GM12878 (cell line): Measurements from ENCODE around the gene CHCHD6. TPM values are rescaled to one million over a fixed set of nuclear protein-coding genes. Genes with fewer than 3 reads are reported as not detected.

ENCODE experiments used
- ATAC-seq: fragments of 200-7000 bp; cut with Tn5 transposase; 3 replicates; pipeline ENCODE4 v1.9.1; 2020; ENCODE audit warnings: mild to moderate bottlenecking, moderate library complexity
- BruUV-seq: library from RNA; stranded (reverse); fragments of 400-500 nt; replicated peaks from 2 replicates; lab custom pipeline; 2021; lab: Mats Ljungman, UMichigan
- CTCF ChIA-PET: fragments of 300-600 bp; sonication (Branson Sonifier 250); formaldehyde crosslinking; extraction: SDS; loops from one replicate; lab custom pipeline; 2021; ENCODE audit warnings: inconsistent platforms; lab: Yijun Ruan, JAX
- POLR2A ChIA-PET: fragments of 350-600 bp; formaldehyde crosslinking; extraction: SDS; loops from one replicate; lab custom pipeline; 2021; ENCODE audit warnings: inconsistent platforms; lab: Charles Lee
- RAD21 ChIA-PET: fragments of 300-600 bp; sonication (Branson Sonifier 250); formaldehyde crosslinking; loops from one replicate; lab custom pipeline; 2023; ENCODE audit warnings: antibody characterized with exemption; ENCODE audit not compliant: unreplicated experiment; lab: Charles Lee
- SMC1A ChIA-PET: fragments of 300-600 bp; sonication (Branson Sonifier 250); formaldehyde crosslinking; loops from one replicate; lab custom pipeline; 2023; ENCODE audit not compliant: unreplicated experiment, uncharacterized antibody; lab: Charles Lee
- DNase-seq: peaks from one replicate; pipeline ENCODE4 v3.0.0-alpha.2; 2011; ENCODE audit warnings: low read depth, low spot score
- FAIRE-seq: peaks from 3 replicates; lab custom pipeline; 2011; peaks lifted over from hg19 to GRCh38; lab: Jason Lieb, UNC
- H2AFZ ChIP-seq: 2 replicates; pipeline ENCODE4 v1.6.0; 2011; ENCODE audit warnings: low read depth, low read length, control low read depth; ENCODE audit not compliant: control insufficient read depth
- H3K27ac ChIP-seq: 2 replicates; pipeline ENCODE4 v1.5.1; 2011; ENCODE audit warnings: control low read depth; ENCODE audit not compliant: control insufficient read depth, insufficient read depth
- H3K27me3 ChIP-seq, 2 experiments: replicated peaks in 1 of 2; 2 replicates each; pipeline versions ENCODE4 v1.6.0 to v1.6.1; 2011; ENCODE audit warnings: low read length in 1 of 2; ENCODE audit not compliant: control insufficient read depth in 2 of 2, insufficient read depth in 2 of 2
- H3K36me3 ChIP-seq, 2 experiments: 2 replicates each; pipeline ENCODE4 v1.5.1; 2011; ENCODE audit warnings: low read length in 1 of 2; ENCODE audit not compliant: control insufficient read depth in 2 of 2, insufficient read depth in 2 of 2
- H3K4me1 ChIP-seq: 2 replicates; pipeline ENCODE4 v1.6.1; 2011; ENCODE audit warnings: mild to moderate bottlenecking, low read length, moderate library complexity, mixed read lengths; ENCODE audit not compliant: control insufficient read depth, insufficient read depth
- H3K4me2 ChIP-seq: 2 replicates; pipeline ENCODE4 v1.6.0; 2011; ENCODE audit warnings: control low read depth; ENCODE audit not compliant: control insufficient read depth, insufficient read depth
- H3K4me3 ChIP-seq: fragments of 200-600 bp; sonication (generic); 2 replicates; pipeline ENCODE4 v1.5.1; 2016
- H3K79me2 ChIP-seq: 2 replicates; pipeline ENCODE4 v1.6.0; 2011; ENCODE audit warnings: low read length; ENCODE audit not compliant: control insufficient read depth, insufficient read depth
- H3K9ac ChIP-seq: 2 replicates; pipeline ENCODE4 v1.8.0; 2011; ENCODE audit warnings: low read length, control low read depth, mixed read lengths; ENCODE audit not compliant: control insufficient read depth, insufficient read depth
- H3K9me3 ChIP-seq: replicated peaks from 3 replicates; pipeline ENCODE4 v1.5.1; 2011; ENCODE audit warnings: mild to moderate bottlenecking, low read length; ENCODE audit not compliant: control insufficient read depth, insufficient read depth
- H4K20me1 ChIP-seq: 2 replicates; pipeline ENCODE4 v1.6.0; 2011; ENCODE audit not compliant: control insufficient read depth, insufficient read depth
- BMI1 ChIP-seq: fragments of 450-650 bp; IDR thresholded peaks from 2 replicates; pipeline ENCODE4 v1.6.1; 2016; ENCODE audit warnings: mild to moderate bottlenecking, moderate library complexity, borderline replicate concordance
- CHD4 ChIP-seq: fragments of 200-600 bp; sonication (generic); IDR thresholded peaks from 2 replicates; pipeline ENCODE4 v1.6.1; 2016; ENCODE audit warnings: mild to moderate bottlenecking
- EZH2 ChIP-seq: IDR thresholded peaks from 2 replicates; pipeline ENCODE4 v1.6.1; 2012; ENCODE audit warnings: low read depth, mild to moderate bottlenecking, control low read depth, inconsistent platforms, low read length, borderline replicate concordance; ENCODE audit not compliant: control insufficient read depth
- KDM1A ChIP-seq: fragments of 200-600 bp; sonication (generic); IDR thresholded peaks from 2 replicates; pipeline ENCODE4 v1.6.1; 2016; ENCODE audit warnings: borderline replicate concordance
- NR2C1 ChIP-seq: fragments of 450-650 bp; IDR thresholded peaks from 2 replicates; pipeline ENCODE4 v1.6.1; 2017; ENCODE audit warnings: antibody characterized with exemption, mild to moderate bottlenecking, moderate library complexity
- POLR2A ChIP-seq: IDR thresholded peaks from 2 replicates; pipeline ENCODE4 v1.6.1; 2011; ENCODE audit warnings: low read depth, mild to moderate bottlenecking, low read length
- TCF12 ChIP-seq: IDR thresholded peaks from 2 replicates; pipeline ENCODE4 v1.6.1; 2011; ENCODE audit warnings: low read depth, mild to moderate bottlenecking, low read length
- YBX1 ChIP-seq: fragments of 450-650 bp; IDR thresholded peaks from 2 replicates; pipeline ENCODE4 v1.6.1; 2016; ENCODE audit warnings: antibody characterized with exemption
- WGBS: methylation state at CpG from one replicate; pipeline ENCODE4 v1.1.6; 2016; ENCODE audit warnings: low lambda C conversion rate; ENCODE audit not compliant: insufficient replicate concordance, insufficient coverage; ENCODE audit errors: missing lambda C conversion rate; 5-methylcytosine and 5-hydroxymethylcytosine counted together
- in situ Hi-C: fragments of 300-500 bp; cut with MboI; formaldehyde crosslinking; loops from 9 replicates; pipeline ENCODE4 v1.14.3; 2018; ENCODE audit warnings: mixed read lengths
- intact Hi-C: fragments of 100-400 bp; cut with micrococcal nuclease; formaldehyde crosslinking; loops from one replicate; pipeline ENCODE4 v1.14.2; 2022; ENCODE audit not compliant: unreplicated experiment
- polyA plus RNA-seq, 11 experiments: library from polyadenylated mRNA; depleted of rRNA in 4 of 11; unstranded in 6 of 11; stranded (reverse) in 5 of 11; fragments of >200 nt; fragmentation: Nextera tagmentation in 4 of 11; fragmentation: Illumina TruSeq in 1 of 11; extraction: Ambion mirVana in 4 of 11; extraction: Trizol in 1 of 11; gene quantifications; 1 replicate in 1 of 11; 2 replicates in 10 of 11; pipeline versions ENCODE4 v1.2.1 to v1.2.3, GENCODE V29; 2011 to 2016; ENCODE audit warnings: inconsistent platforms in 2 of 11, missing spikeins in 2 of 11, low read depth in 1 of 11
- total RNA-seq, 4 experiments: library from RNA; depleted of rRNA in 3 of 4; stranded (reverse); fragments of >200 nt in 3 of 4; fragmentation: Illumina TruSeq in 1 of 4; extraction: Trizol in 1 of 4; gene quantifications; 2 replicates each; pipeline versions ENCODE4 v1.2.1 to v1.2.3, GENCODE V29; 2013 to 2021
- TF ChIP-seq, protein P1 (sequence below): fragments of 450-650 bp; IDR thresholded peaks from 2 replicates; pipeline ENCODE4 v1.6.1; 2017; ENCODE audit warnings: antibody characterized with exemption, mild to moderate bottlenecking, moderate library complexity

Gene CHCHD6
- total and polyA plus RNA-seq, 10 of the 15 experiments (the other 5 are each of a cell fraction or from before 2014, with no cell fraction given): 2.7 to 16.7 (median 12.3) TPM

GRCh38 chr3:126715432-126715831, 11.4 kb downstream of the CHCHD6 start:
- 24% methylated on average over 1 of the region's 1 CpG for WGBS
- no peak for FAIRE-seq
- in situ Hi-C loops (no loop called here), intact Hi-C loops (no loop called here)
- no TSS peak for BruUV-seq
- no peak overlapping the region for H2AFZ ChIP-seq
- POLR2A ChIA-PET: no interaction called here
- TF ChIP-seq YBX1 (no peak), BMI1 (no peak), CHD4 (no peak), TCF12 (no peak), NR2C1 (no peak), POLR2A (no peak), EZH2 (no peak), KDM1A (no peak)
- TF ChIP-seq, protein P1, sequence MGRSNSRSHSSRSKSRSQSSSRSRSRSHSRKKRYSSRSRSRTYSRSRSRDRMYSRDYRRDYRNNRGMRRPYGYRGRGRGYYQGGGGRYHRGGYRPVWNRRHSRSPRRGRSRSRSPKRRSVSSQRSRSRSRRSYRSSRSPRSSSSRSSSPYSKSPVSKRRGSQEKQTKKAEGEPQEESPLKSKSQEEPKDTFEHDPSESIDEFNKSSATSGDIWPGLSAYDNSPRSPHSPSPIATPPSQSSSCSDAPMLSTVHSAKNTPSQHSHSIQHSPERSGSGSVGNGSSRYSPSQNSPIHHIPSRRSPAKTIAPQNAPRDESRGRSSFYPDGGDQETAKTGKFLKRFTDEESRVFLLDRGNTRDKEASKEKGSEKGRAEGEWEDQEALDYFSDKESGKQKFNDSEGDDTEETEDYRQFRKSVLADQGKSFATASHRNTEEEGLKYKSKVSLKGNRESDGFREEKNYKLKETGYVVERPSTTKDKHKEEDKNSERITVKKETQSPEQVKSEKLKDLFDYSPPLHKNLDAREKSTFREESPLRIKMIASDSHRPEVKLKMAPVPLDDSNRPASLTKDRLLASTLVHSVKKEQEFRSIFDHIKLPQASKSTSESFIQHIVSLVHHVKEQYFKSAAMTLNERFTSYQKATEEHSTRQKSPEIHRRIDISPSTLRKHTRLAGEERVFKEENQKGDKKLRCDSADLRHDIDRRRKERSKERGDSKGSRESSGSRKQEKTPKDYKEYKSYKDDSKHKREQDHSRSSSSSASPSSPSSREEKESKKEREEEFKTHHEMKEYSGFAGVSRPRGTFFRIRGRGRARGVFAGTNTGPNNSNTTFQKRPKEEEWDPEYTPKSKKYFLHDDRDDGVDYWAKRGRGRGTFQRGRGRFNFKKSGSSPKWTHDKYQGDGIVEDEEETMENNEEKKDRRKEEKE: no peak
- TF ChIP-seq, all 136 proteins: peak for 0
- no peak overlapping the region for H3K4me3 ChIP-seq
- peaks cover 5% of the 10 kb centered on the region for H4K20me1 ChIP-seq
- ATAC-seq (no peak), DNase-seq (no peak)
- CTCF ChIA-PET: no interaction called here
- no peak overlapping the region for H3K9ac ChIP-seq
- H3K27ac ChIP-seq: no peak overlapping the region
- H3K4me1 ChIP-seq: peaks cover 3% of the 10 kb centered on the region; the same call in 1 of the 2 replicates
- SMC1A ChIA-PET: interaction anchor here (0.7 kb wide), 1 partner anchor 65 kb away, joined by 4 read pairs; no protein-coding TSS in a partner anchor
- H3K79me2 ChIP-seq: no peaks in the 10 kb centered on the region
- no peaks in the 10 kb centered on the region for H3K9me3 ChIP-seq
- no peaks in the 10 kb centered on the region for H3K27me3 ChIP-seq
- RAD21 ChIA-PET: interaction anchor here (0.6 kb wide), 1 partner anchor 587 kb away, joined by 3 read pairs; no protein-coding TSS in a partner anchor
- no peaks in the 10 kb centered on the region for H3K36me3 ChIP-seq
- no peak overlapping the region for H3K4me2 ChIP-seq
